OCI-LY1 (cell line): ENCODE measurements around the gene CEMIP.
A peak's percentile ranks its signal among the peaks of the same experiment; 100 is the strongest.

Source experiments
- H2AFZ ChIP-seq: fragments of 200-600 bp; sonication (generic), shearing (Covaris generic); 2 replicates; pipeline ENCODE4 v1.6.0; 2014; ENCODE audit warnings: antibody characterized with exemption, mild to moderate bottlenecking, low read length
- H3F3A ChIP-seq: fragments of 200-600 bp; sonication (generic), shearing (Covaris generic); 2 replicates; pipeline ENCODE4 v1.6.0; 2014; ENCODE audit warnings: mild to moderate bottlenecking, antibody characterized with exemption, low read length, moderate library complexity; ENCODE audit not compliant: insufficient read depth
- H3K27ac ChIP-seq: fragments of 200-600 bp; sonication (generic); 2 replicates; pipeline ENCODE4 v1.5.1; 2014; ENCODE audit warnings: low read length, mixed run types, mild to moderate bottlenecking, low read depth; ENCODE audit not compliant: poor library complexity, severe bottlenecking
- H3K27me3 ChIP-seq: fragments of 200-600 bp; sonication (generic); 2 replicates; pipeline ENCODE4 v1.6.0; 2014; ENCODE audit warnings: antibody characterized with exemption, mild to moderate bottlenecking, low read length, moderate library complexity; ENCODE audit not compliant: insufficient read depth
- H3K36me3 ChIP-seq: fragments of 200-600 bp; sonication (generic); 2 replicates; pipeline ENCODE4 v1.6.1; 2014; ENCODE audit warnings: mild to moderate bottlenecking, antibody characterized with exemption, low read length, moderate library complexity, mixed read lengths; ENCODE audit not compliant: insufficient read depth
- H3K4me1 ChIP-seq: fragments of 200-600 bp; sonication (generic); 2 replicates; pipeline ENCODE4 v1.5.1; 2014; ENCODE audit warnings: mild to moderate bottlenecking, low read length, moderate library complexity; ENCODE audit not compliant: insufficient read depth, severe bottlenecking
- H3K4me2 ChIP-seq: fragments of 200-600 bp; sonication (generic), shearing (Covaris generic); 2 replicates; pipeline ENCODE4 v1.6.1; 2014; ENCODE audit warnings: low read length
- H3K4me3 ChIP-seq: fragments of 200-600 bp; sonication (generic); 2 replicates; pipeline ENCODE4 v1.5.1; 2014; ENCODE audit warnings: low read length, low read depth, mild to moderate bottlenecking, mixed read lengths; ENCODE audit not compliant: poor library complexity, severe bottlenecking
- H3K79me2 ChIP-seq: fragments of 200-600 bp; shearing (Covaris generic); 2 replicates; pipeline ENCODE4 v1.6.1; 2016; ENCODE audit warnings: mixed run types, low read length, mixed read lengths; ENCODE audit not compliant: insufficient read depth
- H3K9ac ChIP-seq: fragments of 200-600 bp; sonication (generic), shearing (Covaris generic); 2 replicates; pipeline ENCODE4 v1.6.1; 2014; ENCODE audit warnings: mild to moderate bottlenecking, low read length, mixed read lengths
- H3K9me2 ChIP-seq: fragments of 200-600 bp; sonication (generic), shearing (Covaris generic); 2 replicates; pipeline ENCODE4 v1.6.1; 2014; ENCODE audit warnings: low read depth, mild to moderate bottlenecking, low read length, mixed read lengths
- H3K9me3 ChIP-seq: fragments of 200-600 bp; shearing (Covaris generic); 2 replicates; pipeline ENCODE4 v1.6.1; 2014; ENCODE audit warnings: low read length, mixed read lengths
- H4K20me1 ChIP-seq: fragments of 200-600 bp; sonication (generic), shearing (Covaris generic); 2 replicates; pipeline ENCODE4 v1.6.0; 2016; ENCODE audit warnings: mild to moderate bottlenecking, low read length; ENCODE audit not compliant: insufficient read depth
- CTCF ChIP-seq: fragments of 200-600 bp; sonication (generic), shearing (Covaris generic); IDR thresholded peaks from 2 replicates; pipeline ENCODE4 v1.5.1; 2017; ENCODE audit warnings: mild to moderate bottlenecking, antibody characterized with exemption, low read length, moderate library complexity, mixed read lengths
- EZH2 ChIP-seq: fragments of 200-600 bp; sonication (generic), shearing (Covaris generic); IDR thresholded peaks from 2 replicates; pipeline ENCODE4 v1.8.0; 2017; ENCODE audit warnings: borderline replicate concordance, mixed run types, mild to moderate bottlenecking, antibody characterized with exemption, low read length, moderate library complexity, mixed read lengths

The CEMIP gene

GRCh38 chr15:80789796-80790195, 10.6 kb downstream of the CEMIP start:
- H3K27ac ChIP-seq = peak overlapping the region; percentile 37

GRCh38 chr15:80790236-80790635, 11.1 kb downstream of the CEMIP start:
- H3K4me3 ChIP-seq = no peak overlapping the region
- no peak overlapping the region for H3K9ac ChIP-seq
- no peaks in the 10 kb centered on the region for H3K9me2 ChIP-seq
- H3K79me2 ChIP-seq = no peaks in the 10 kb centered on the region
- no peaks in the 10 kb centered on the region for H3K27me3 ChIP-seq
- H3K4me1 ChIP-seq = peaks cover 17% of the 10 kb centered on the region
- H3F3A ChIP-seq = no peaks in the 10 kb centered on the region
- H3K4me2 ChIP-seq = no peak overlapping the region
- H4K20me1 ChIP-seq = no peaks in the 10 kb centered on the region
- no peak overlapping the region for H2AFZ ChIP-seq
- H3K27ac ChIP-seq = peak overlapping the region; percentile 37
- no peaks in the 10 kb centered on the region for H3K36me3 ChIP-seq
- H3K9me3 ChIP-seq = no peaks in the 10 kb centered on the region
- TF ChIP-seq CTCF = no peak
- no peak for TF ChIP-seq EZH2

More at GRCh38 chr15:80789796-80790195, 10.6 kb downstream of the CEMIP start:
- no peak overlapping the region for H3K9ac ChIP-seq
- no peaks in the 10 kb centered on the region for H3K9me3 ChIP-seq
- no peaks in the 10 kb centered on the region for H3K79me2 ChIP-seq
- H3K27me3 ChIP-seq = no peaks in the 10 kb centered on the region
- no peaks in the 10 kb centered on the region for H3F3A ChIP-seq
- no peaks in the 10 kb centered on the region for H4K20me1 ChIP-seq
- H3K36me3 ChIP-seq = no peaks in the 10 kb centered on the region
- H3K4me1 ChIP-seq = peaks cover 17% of the 10 kb centered on the region
- H3K4me2 ChIP-seq = no peak overlapping the region
- no peak overlapping the region for H3K4me3 ChIP-seq
- no peaks in the 10 kb centered on the region for H3K9me2 ChIP-seq
- TF ChIP-seq CTCF = no peak
- no peak for TF ChIP-seq EZH2
- no peak overlapping the region for H2AFZ ChIP-seq

- Histone ChIP-seq H3F3A (no peaks in the 10 kb centered on the region), H3K36me3 (no peaks in the 10 kb centered on the region), H3K4me2 (no peak overlapping the region), H3K9me3 (no peaks in the 10 kb centered on the region), H3K4me1 (peaks cover 17% of the 10 kb centered on the region), H2AFZ (no peak overlapping the region), H3K4me3 (no peak overlapping the region), H3K9ac (no peak overlapping the region), H4K20me1 (no peaks in the 10 kb centered on the region), H3K27ac (no peak overlapping the region), H3K9me2 (no peaks in the 10 kb centered on the region), H3K27me3 (no peaks in the 10 kb centered on the region), H3K79me2 (no peaks in the 10 kb centered on the region)
- TF ChIP-seq EZH2 (no peak), CTCF (no peak)
These were observed 11.8 kb downstream of the CEMIP start for GRCh38 chr15:80791004-80791403.
